ENCODE measurements around the gene MPZL1.

MPZL1 gene

DNA sequence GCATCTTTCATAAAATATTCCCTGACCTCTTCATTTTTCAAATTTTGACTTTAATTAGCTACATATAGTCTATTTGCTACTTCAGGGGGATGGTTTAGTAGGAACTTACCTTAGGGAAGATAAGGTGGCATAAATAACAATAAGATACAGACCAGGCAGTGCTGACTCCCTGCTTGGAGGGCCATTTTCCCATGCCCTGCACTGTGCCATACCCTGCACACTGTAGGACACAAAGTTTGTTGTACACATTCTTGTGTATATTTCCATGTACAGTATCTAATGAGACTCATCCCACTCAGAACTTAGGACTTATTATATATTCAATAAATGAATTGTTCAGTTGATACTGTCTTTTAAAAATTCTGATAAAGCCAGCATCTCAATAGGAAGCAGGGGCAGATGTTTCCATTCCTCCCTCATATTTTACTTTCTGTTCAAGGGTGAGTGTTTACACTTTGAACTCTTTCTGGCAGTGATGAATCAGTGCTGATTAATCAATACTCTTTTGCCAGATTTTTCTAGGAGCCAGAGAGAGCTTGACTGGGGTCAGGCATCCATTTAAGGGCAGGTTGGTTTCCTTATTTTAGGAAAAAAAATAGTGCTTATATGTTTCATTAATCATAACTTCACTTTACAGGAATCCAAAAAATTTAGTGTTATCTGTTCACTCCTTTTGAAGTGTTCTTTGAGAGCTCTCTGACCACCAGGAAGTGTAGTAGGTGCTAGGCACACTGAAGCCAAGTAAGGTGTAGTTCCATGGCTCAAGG is 30.6 kb downstream of the MPZL1 start:
- DNase-seq: no peak

DNA sequence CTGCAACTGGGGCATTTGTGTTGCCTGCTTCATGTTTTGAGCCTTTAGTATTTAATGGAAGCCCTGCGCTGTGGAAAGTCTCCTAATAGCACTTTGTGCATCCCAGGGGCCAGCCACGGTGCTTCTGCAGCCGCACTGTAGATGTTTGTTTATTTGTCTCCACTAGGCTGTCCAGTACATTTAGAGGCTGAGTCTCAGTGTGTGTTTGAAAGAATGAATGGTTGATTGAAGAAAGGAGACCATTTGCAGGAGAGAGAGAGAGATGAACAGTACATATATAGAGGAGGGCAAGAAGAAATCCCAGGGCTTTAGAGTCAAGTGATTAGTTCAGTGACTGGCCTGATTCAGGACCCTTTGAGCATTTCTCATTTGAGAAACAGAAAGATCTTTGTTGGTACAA is 33.9 kb downstream of the MPZL1 start:
- no peak for DNase-seq

DNA sequence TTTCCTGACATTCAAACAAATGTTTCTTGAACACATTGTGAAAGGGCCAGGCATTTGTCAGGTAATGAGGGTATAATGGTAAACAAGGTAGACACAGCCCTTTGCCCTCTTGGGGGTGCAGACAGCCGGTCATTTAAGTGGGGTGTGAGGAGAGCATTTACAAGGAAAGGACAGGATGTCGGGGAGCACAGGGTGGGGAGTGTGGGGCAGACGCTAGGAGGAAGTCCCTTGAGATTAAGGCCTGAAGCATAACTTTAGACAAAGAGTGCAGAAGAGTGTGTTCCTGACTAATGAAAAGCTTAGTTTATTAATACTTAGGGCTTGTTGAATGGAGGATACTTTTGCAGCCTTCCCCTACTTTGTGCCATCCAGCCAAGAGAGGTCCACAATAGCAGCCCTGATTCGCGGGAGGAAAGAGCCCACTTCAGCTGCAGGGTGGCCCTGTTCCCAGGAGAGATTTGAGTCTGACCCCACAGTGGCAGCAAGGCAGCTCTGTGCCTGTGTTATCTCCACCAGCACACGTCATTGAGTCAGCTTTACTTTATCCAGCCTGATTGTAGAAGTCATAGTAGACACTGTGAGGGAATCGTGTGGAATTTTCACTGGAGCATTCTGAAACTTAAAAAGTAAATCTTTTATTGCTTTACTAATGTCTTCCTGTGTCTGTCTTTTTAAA is 35.1 kb downstream of the MPZL1 start:
- DNase-seq: no peak

DNA sequence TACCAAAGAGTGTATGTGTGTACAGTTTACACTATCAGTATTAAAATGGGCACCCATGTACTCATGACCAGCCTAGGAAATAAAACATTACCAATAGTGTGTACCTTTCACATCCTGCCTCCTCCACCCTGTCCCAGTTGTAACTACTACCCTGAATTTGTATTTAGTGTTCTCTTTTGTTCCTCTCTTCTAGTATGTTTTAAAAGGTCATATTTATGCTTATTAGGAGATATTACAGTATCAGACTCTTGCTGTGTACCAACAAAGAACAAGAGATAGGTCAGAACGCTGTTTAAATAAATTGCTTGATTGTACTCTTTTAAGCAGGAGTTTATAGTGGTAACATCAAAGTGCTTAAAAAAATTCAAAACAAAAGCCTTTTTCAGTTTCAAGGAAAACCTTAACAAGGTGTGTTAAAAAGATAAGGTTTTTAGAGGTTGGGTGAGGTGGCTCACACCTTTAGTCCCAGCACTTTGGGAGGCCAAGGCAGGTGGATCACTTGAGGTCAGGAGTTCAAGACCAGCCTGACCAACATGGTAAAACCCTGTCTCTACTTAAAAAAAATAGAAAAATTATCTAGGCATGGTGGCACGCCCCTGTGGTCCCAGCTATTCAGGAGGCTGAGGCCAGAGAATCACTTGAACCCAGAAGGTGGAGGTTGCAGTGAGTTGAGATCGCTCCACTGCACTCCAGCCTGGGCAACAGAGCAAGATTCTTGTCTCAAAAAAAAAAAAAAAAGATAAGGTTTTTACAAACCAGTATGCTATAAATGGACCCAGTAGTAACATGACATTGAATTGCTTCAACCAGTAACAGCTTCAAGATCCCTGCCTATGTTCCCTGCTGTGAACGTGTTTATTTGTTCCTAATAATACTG is 35.9 kb downstream of the MPZL1 start:
- DNase-seq: no peak

DNA sequence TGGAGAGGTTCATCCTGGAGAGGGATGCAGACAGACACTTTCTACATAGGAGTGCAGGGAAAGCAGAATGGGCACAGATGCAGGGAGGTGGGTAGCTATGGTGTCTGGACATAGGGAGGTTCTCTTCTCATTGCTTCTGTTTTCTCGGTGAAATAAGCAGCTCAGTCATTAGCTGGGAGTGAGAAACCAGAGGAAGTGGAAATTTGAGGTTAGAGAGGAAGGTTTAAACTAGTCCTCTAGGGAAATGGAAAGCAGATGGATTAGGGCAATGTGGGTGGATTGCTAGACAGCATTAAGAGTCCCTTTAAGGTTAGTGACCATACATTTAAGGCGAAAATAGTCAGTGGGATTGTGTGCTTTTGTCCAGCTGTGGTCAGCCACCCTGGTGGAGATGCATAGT is 39.6 kb downstream of the MPZL1 start:
- no peak for DNase-seq

DNA sequence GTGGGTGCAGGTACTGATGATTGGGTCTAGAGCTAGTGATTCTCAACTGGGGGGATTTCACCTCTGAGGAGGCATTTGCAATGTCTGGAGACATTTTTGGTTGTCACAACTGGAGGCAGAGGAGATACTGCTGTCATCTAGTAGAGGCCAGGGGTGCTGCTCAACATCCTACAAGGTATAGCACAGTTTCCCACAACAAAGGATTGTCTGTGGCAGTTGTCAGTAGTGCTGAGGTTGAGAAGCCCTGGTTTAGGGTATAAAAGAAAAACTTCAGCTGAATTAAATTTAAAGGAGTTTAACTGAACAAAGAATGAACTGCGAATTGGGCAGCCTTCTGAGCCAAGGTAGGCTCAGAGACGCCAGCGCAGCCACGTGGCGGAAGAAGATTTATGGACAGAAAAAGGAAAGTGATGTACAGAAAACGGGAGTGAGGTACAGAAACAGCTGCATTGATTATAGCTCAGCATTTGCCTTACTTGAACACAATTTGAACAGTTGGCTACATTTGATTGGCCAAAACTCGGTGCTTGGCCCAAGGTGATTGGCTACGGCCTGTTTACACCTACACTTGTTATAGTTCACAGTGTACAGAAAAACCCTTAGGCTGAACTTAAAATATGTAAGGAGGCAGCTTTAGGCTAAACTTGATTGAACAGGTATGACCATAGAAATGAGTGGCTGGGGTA is 40.4 kb downstream of the MPZL1 start:
- DNase-seq: no peak

DNA sequence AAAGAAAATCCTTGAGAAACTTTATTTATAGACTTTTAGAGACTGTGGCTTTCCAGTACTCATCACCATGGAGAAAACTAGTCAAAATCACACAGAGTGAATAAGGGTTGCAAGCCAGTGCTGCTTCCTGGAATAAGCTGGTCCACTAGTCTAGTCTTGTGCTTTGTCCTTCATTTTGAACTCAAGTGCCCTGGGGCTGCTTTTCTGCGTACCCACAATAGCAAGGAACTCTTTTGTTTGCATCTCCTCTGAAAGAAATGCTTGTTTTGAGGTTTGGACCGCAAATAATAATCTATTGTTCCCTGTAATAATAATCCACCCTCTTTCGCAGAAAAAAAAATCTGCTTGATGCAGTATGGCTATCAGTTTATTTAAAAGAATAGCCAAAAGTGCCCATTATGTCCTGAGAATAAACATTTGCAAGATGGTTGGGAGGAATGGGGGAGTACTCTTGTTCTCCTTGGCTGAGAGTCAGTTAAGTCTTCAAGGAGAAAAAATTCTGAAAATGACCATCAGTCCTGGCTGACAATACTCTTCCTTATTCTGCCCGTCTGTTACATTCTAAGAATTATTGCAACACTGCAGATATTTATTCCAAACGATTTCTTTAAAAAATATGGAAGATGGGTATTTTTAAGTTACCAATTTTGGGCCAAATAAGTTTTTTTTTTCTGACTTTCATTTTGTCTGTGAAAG is 41.9 kb downstream of the MPZL1 start:
- DNase-seq: no peak

DNA sequence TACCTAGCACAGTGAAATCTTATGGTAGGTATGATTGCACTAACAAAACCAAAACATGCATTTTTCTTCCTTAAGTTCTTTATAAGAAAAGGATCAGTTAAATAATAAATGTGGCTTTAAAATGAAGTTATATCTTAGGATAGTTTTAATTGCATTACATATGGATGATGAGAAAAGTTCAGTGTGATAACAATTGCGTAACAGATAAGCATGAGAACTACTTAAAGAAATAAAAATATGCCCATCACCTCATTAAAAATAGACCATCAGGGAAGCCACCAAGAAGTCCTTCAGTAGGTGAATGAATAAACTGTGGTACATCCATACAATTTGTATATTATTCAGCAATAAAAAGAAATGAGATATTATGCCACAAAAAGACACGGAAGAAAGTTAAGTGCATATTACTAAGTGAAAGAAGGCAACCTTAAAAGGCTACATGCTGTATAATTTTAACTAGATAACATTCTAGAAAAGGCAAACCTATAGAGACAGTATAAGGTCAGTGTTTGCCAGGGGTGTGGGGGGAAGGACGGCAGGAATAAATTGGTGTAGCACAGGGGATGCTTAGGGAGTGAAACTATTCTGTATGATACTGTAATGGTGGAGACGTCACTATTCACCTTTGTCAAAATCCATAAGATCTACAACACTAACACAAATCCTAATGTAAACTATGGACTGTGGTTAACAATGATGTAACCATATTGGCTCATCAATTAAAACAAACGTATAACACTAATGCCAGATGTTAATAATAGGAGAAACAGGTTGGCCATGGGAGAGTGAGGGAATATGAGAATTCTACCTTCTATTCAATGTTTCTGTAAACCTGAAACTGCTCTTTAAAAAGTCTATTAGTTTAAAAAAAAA is 42.9 kb downstream of the MPZL1 start:
- DNase-seq: no peak

DNA sequence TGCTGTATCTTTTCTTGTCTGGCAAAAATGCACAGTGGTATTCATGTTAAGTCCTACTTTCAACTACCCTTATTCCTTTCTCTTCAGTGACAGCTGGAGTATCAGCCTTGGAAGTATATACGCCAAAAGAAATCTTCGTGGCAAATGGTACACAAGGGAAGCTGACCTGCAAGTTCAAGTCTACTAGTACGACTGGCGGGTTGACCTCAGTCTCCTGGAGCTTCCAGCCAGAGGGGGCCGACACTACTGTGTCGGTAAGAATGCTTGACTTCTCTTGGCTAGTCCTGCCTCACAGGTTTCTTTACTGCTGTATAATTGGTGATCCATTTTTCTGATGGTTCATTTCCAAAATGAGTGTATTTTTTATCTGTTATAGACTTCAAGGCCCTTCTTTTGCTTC is 43.7 kb downstream of the MPZL1 start:
- DNase-seq: no peak

DNA sequence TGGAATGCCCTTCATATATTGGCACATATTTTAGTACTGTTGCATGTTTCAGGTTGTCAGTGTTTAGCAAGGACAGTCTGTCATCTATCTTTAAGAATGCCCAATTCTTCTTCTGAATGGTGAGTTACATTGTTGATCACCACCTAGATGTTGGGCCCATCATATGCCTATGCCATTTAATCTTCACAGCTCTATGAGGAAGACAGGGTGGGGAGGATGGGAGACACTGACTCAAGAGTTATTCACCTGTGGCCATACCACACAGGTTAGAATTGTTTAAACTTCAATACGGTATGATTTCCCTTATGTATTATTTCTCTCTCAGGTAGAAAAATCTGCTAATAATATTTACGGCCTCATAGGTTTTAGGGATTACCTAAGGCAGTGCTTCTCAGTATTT is 44.8 kb downstream of the MPZL1 start:
- DNase-seq: no peak

DNA sequence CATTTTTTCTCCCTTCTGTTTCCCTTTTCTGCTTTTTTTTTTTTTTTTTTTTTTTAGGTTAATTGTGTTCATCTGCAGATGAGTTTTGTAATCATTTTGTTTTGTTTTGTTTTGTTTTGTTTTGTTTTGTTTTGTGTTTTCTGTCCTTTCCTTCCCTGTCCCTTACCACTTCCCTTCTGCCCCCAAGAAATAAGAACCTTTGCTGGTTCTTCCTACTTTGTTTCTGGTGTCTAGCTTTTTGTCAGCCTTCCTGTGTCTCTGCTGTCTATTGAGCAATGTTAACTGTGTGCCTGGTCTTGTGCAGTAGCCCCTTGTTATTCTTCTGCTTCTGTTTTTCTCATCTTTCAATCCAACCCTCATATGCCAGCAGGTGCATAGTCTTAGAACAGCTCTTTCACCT is 46.0 kb downstream of the MPZL1 start:
- no peak for DNase-seq

DNA sequence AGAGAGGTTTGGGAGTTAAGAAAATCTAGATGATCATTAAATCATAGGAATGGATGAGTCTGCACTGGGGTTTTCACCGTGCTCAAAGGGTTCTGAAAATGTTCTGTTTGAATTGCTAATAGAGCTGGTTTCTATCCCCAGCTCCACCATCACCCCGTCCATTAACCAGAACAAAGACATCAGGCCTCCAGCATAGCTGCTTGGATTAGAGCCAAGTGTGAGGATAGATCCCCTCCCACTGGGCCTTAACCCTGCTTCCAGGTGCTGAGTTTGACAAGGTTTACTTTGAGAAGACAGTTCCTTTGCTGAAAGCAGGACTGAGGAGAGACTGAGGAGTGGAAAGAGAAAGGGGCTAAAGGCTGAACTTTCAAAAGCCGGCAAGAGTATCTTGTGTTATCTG is 48.3 kb downstream of the MPZL1 start:
- no peak for DNase-seq

DNA sequence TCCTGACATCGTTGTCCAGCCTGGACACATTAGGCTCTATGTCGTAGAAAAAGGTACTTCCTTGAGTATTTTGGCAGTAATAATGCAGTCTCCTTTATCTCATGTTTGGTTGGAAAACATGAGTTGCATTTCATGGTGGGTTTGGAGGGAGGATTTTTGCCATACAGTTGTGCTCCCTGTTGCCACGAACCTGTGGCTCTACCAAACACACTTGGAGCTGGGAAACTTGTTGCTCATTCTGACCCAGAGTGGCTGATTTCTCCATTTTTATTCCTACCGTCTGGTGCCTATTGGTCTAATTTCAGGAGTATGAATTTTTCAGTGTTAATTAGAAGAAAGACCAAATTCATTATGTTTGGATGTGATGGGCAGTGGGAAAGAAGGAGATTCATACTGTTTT is 50.7 kb downstream of the MPZL1 start:
- no peak for DNase-seq

DNA sequence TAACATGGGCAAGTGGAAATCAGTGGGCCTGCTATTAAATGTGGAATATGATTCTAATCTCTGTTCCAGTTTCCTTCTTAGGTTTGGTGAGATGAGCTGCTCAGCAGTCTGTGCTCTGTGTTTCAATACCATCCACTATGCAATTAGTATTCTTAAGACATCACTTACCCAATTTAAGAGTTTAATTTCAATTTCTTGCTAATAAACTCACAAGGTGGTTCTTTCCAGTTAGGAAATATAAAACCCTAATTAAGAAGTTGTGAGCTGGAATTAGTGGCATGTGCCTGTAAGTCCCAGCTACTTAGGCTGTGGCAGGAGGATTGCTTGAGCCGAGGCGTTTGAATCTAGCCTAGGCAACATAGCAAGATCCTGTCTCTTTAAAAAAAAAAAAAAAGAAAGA is 51.7 kb downstream of the MPZL1 start:
- no peak for DNase-seq

DNA sequence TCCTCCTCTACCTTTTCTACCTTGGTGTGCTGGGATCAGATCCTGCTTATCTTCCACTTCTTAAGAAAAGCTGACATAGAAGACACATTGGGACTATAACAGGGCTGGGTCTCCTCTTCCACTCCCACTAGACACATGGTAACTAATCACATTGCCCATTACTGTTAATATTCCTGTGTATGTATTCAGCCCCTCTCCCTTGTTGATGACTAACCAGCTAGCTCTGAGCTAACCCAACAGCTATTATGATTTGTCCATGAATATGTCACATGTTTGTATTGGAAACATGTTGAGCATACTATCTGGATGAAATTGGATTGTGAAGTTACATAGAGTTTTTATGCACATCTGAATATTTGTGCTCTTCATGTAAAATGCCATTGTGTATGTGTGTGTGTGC is 52.9 kb downstream of the MPZL1 start:
- DNase-seq: no peak

DNA sequence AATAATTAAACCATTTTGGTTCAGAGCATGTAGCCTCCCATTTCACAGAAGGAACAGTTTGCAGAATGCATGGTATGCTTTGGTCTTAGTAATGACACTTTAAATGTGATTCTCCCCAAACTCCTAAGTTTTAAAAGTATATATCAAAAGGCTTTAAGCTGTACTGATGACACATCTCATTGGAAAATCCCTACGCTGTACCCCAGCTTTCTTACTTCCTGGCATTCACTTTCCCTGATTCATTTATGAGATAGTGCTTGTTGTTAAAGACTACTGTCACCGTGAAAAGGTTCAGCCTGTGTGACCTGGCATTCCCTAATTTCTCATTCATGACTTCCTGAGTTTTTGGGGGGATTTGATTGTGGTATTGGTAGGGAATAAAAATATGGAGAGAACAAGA is 53.4 kb downstream of the MPZL1 start:
- no peak for DNase-seq

DNA sequence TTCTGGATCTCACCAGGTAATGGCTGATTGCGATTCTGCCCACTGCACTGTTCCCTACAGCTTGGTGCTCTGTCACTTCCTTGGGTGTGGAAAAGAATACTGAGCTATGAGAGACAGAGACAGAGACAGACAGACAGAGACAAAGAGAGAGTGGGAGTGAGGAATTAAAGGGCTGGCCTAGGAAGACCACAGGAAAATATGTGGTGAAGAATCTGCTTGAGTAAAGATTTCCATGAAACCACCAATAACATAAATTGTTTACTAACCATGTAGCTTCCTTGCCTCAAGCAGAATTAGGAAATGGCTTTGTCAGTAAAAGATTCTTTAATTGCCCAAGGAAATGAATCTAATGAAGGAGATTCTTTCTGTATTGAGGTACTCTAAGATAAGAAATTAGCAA is 54.4 kb downstream of the MPZL1 start:
- no peak for DNase-seq

DNA sequence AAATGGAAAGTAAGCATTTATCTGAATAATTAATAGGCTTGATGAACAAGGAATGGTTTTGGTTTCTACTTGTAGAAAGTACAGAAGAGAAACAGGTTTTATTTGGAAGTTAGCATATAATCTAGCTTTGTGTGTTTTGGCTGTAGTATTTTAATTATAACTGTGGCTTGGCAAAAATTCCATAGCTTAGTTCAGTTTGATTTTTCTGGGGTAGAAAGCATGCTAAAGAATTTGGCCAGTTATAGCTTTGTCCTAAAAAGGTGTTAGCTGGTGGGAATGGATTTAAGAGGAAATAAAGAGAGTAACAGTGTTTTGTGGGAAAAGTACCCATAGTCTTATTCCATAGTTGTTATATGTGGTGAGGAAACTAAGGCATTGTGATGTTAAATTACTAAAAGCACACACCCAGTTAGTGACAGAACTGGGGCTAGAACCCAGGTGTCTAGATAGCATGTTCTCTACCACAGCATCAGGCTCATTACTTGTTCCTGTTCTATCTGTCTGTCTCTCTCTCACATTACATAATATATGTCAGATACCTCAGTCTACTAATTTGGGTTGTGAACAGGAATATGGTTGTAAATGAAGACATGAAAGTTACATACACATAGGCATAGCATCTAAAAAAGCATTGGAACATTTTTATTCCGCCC is 55.0 kb downstream of the MPZL1 start:
- DNase-seq: no peak

DNA sequence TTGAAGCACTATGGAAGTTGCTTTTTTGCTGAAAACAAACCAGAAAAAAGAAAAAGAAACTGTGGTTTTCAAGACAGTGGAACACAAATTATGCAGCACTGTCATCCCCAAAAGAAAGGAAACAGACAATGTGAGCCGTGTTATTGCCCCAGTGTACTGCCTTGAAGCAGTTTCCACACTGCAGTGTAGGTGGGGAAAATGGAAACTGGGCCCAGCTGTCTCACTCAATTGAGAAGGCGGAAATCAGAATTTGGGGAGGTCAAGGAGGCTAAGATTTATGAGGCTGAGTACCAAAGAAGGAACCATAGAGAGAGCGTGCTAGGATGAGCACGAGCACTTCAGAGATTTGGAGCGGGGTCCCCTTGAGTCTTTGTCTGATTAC is 55.5 kb downstream of the MPZL1 start:
- no peak for DNase-seq

DNA sequence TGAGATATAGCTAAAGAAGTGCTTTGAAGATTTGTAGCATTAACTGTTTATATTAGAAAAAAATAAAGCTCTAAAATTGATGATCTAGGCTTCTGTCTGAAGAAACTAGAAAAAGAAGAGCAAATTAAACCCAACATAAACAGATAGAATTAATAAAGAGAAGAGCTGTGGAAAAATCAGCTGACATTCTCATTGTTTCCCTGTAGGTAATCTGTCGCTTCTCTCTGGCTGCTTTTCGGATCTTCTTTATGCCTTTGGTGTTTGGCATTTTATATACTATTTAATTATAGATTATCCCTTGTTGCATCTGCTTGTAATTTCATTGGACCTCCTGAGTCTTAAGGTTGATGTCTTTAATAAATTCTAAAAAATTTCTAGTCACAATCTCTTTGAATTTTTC is 59.8 kb downstream of the MPZL1 start:
- no peak for DNase-seq

DNA sequence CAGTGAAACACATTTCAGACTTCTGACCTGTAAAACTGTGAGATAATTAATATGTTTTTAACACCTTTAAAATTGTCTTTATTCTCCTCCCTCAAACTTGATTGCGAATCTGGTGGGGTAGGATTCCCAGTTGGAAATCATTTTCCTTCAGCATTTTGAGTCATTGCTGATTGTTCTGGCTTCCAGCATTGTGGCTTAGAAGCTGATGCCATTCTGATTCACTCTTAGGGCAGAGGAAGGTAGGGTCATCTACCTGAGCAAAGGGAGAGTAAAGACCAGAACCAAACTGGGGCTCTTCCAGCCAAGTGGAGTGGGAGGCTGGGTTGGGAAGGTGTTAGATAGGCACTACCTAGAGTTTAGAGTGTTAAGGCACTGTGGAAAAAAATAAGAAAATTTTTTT is 61.2 kb downstream of the MPZL1 start:
- DNase-seq: no peak

All from T-helper 9 cell (primary cell).